Measurements from ENCODE around the gene QRICH2. TPM values are rescaled to one million over a fixed set of nuclear protein-coding genes. Genes with fewer than 3 reads are reported as not detected.

The QRICH2 gene
- total and polyA plus RNA-seq, 8 donors, result 0.81 to 9.2 (median 1.7) TPM

DNA sequence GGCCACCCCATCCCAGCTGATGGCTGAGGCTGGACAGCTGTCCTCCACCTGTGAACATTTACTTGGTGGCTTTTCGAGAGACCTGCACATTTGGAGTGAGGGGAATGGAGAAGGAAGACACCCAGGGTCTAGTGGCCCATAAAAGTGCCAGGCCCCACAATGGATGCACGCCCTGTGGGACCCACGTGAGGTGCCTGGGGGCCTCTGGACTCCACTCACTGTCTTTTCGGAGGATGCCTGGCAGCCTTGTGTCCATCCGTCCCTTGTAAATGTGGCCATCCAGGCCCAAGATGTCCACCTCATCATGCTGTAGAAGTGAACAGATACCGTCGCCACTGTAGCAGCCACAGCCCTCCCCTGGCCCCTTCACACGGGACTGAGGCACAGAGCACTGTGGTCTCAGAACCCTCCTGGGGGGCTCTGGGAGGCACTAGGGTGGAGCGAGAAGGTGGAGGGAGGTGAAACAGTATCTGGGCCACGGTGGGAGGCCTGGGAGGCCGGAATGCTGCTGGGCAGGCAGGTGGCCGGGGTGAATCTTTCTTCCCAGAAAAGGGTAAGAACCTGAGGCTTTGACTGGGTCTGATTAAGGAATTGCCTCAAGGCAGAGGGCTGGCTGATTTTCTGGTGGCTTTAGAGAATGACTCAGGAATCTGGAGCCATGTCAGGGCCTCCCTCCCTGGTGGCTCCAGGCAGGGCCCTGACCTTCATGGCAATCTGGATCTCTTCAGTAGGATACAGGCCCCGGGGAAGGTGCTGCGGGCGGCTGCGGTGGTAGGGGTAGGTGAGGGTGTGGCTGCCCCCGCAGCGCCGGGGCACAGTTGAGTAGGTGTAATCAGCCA lies 31.4 kb downstream of the QRICH2 start:
- ATAC-seq, result no peak
- H3K4me1 ChIP-seq, result peaks cover 5 to 14% (median 7%) of the 10 kb centered on the region in 3 donors

DNA sequence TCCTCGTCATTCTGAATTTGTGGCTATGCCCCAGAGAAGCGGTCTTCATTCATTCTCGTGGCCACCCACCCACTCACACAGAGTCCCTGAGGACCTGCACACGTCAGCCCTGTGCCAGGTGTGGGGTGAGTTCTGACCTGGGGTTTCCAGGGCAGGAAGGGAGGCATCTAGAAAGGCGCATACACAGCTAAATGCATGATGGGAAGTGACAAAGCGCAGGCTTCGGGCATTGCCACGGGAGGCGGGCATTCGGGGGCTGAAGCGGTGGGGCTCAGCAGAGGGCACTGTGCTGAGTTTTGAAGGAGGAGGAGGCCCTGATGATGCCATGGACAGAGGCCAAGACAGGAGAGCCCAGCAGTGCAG lies 32.0 kb downstream of the QRICH2 start:
- intact Hi-C loops (cut with DNase I), result loop anchor here in 1 of 3 donors (5.0 kb wide), 1 partner anchor 154 kb away; no protein-coding TSS in a partner anchor
- Histone ChIP-seq H3K4me1 (peaks cover 7 to 18% (median 13%) of the 10 kb centered on the region in 3 donors), H3K36me3 (no peaks in the 10 kb centered on the region), H3K9me3 (no peaks in the 10 kb centered on the region), H3K27me3 (no peaks in the 10 kb centered on the region), H3K4me3 (no peak overlapping the region), H3K27ac (no peak overlapping the region)
- WGBS, 2 donors, result 87 to 88% methylated on average over 11 of the region's 11 CpGs
- no peak for FAIRE-seq
- ATAC-seq, result no peak
- TF ChIP-seq, protein P1, sequence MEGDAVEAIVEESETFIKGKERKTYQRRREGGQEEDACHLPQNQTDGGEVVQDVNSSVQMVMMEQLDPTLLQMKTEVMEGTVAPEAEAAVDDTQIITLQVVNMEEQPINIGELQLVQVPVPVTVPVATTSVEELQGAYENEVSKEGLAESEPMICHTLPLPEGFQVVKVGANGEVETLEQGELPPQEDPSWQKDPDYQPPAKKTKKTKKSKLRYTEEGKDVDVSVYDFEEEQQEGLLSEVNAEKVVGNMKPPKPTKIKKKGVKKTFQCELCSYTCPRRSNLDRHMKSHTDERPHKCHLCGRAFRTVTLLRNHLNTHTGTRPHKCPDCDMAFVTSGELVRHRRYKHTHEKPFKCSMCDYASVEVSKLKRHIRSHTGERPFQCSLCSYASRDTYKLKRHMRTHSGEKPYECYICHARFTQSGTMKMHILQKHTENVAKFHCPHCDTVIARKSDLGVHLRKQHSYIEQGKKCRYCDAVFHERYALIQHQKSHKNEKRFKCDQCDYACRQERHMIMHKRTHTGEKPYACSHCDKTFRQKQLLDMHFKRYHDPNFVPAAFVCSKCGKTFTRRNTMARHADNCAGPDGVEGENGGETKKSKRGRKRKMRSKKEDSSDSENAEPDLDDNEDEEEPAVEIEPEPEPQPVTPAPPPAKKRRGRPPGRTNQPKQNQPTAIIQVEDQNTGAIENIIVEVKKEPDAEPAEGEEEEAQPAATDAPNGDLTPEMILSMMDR (IDR thresholded peaks at IDR 0.05), result no peak
- peak in 1 of 6 donors; percentile 33 for DNase-seq

More for the DNA sequence above, 31.4 kb downstream of the QRICH2 start:
- H3K36me3 ChIP-seq, result no peaks in the 10 kb centered on the region
- TF ChIP-seq, protein P1 (IDR thresholded peaks at IDR 0.05), result no peak
- intact Hi-C loops (cut with DNase I), result loop anchor here in 1 of 3 donors (5.0 kb wide), 1 partner anchor 154 kb away; no protein-coding TSS in a partner anchor
- DNase-seq, result peak in 1 of 6 donors; percentile 54
- H3K27ac ChIP-seq, result no peak overlapping the region
- FAIRE-seq, result no peak
- 90 to 92% methylated on average over 19 of the region's 19 CpGs for WGBS, 2 donors
- no peak overlapping the region for H3K4me3 ChIP-seq
- no peaks in the 10 kb centered on the region for H3K9me3 ChIP-seq
- no peaks in the 10 kb centered on the region for H3K27me3 ChIP-seq

DNA sequence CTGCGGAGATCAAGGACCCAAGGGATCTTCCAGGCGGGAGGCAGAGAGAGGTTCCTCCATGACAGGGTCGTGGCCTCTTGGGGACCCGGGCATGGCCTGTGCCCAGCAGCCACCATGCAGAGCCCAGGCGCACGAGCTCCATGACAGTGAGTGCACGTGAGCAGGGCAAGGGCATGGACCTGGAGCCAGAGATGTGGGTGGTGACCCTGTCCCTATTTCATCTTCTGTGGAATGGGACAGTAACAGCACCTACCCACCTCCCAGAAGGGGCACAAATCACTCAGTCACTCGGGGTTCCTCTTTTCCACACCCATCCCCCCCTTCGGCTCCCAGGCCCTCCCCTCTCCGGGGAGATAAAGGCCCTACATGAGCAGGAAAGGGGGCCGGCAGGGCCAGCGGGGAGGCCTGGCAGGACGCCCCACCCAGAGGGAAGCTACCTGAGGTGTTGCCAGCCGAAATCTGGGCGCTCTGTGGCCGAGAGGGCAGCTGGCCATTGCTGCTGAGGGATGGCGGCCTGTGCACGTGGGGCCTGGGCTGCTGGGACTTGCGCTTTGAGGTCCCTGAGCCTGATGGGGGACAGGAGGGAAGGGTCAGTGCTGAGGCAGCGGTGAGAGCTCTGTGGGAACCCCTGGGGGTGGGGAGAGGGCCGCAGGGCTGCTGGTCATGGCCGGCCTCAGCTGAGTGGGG lies 32.6 kb downstream of the QRICH2 start:
- TF ChIP-seq, protein P1 (IDR thresholded peaks at IDR 0.05), result no peak

DNA sequence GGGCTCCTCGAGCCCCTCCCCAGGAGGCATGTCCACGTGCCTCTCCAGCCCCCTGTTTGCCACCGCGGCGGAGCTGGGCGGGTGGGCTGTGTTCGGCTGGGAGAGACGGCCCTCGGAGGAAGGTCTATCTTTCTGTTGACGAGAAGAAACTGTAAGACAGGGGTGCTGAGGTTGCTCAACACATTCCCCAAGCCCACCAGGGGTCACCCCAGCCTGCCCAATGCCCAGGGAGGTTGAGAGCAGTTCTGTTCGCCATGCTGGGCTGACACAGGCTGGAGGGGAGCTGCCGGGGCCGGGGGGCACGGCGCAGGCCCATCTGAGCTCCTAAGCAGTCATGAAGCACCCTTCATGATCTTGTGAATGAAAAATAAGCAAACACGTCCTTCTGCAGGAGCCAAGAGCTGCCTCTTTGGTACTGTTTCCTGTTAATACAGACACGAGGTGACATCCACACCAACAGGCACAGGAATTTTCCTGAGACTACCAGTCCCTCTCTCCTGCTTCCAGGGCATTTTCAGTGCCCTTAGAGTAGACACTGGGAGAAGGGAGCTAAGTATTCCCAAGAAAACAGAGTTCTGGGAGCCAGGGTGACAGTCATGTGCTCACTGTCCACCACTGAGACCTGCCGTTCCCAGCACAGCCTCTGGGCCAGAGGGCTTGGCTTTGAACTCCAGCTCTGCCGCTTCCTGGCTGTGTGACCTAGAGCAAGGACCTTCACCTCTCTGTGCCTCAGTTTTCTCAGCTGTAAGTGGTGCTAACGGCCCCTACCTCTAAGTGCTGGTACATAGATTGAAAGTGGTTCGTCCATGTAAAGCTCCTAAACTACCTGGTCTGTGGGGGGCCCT lies 33.7 kb downstream of the QRICH2 start:
- DNase-seq (peak in 3 of 6 donors; percentile 19 to 62 (median 61)), FAIRE-seq (no peak), ATAC-seq (no peak)
- Histone ChIP-seq H3K27ac (no peak overlapping the region), H3K36me3 (peaks cover 0 to 8% (median 0%) of the 10 kb centered on the region in 3 donors), H3K27me3 (no peaks in the 10 kb centered on the region), H3K4me3 (no peak overlapping the region), H3K9me3 (no peaks in the 10 kb centered on the region), H3K4me1 (peaks cover 12 to 32% (median 13%) of the 10 kb centered on the region in 3 donors)
- WGBS, 2 donors, result 64 to 73% methylated on average over 21 of the region's 21 CpGs
- intact Hi-C loops (cut with DNase I), result no loop called here
- TF ChIP-seq, protein P1 (IDR thresholded peaks at IDR 0.05), result no peak

More for the DNA sequence above, 32.6 kb downstream of the QRICH2 start:
- Histone ChIP-seq H3K4me1 (peaks cover 12 to 24% (median 13%) of the 10 kb centered on the region in 3 donors), H3K4me3 (no peak overlapping the region), H3K27ac (no peak overlapping the region), H3K9me3 (no peaks in the 10 kb centered on the region), H3K27me3 (no peaks in the 10 kb centered on the region), H3K36me3 (peaks cover 0 to 4% (median 0%) of the 10 kb centered on the region in 3 donors)
- no peak for ATAC-seq
- WGBS, 2 donors, result 87 to 89% methylated on average over 22 of the region's 22 CpGs
- FAIRE-seq, result no peak
- intact Hi-C loops (cut with DNase I), result loop anchor here in 1 of 3 donors (5.0 kb wide), 1 partner anchor 153 kb away; no protein-coding TSS in a partner anchor
- peak in 3 of 6 donors; percentile 21 to 59 (median 41) for DNase-seq

All from pancreas (tissue), 10 donors.